Stimulated activated CD4-positive, alpha-beta T cell treated with anti-CD3 and anti-CD28 coated beads, Interleukin-15, amount 100 ng/mL, for 24 hours (primary cell): ENCODE measurements around the gene NUCKS1.

ENCODE experiments used
- DNase-seq: peaks from one replicate; pipeline ENCODE4 v3.0.0-alpha.2; 2020

Gene NUCKS1

GRCh38 chr1:205750138-205751035, at the start of gene NUCKS1:
TSS of gene NUCKS1 (minus strand) at chr1:205750182. CDS start at chr1:205749973, 209 bp downstream.
- peak; percentile 98 for DNase-seq

- DNase-seq, result no peak
Measured at GRCh38 chr1:205798577-205798976, 48.6 kb upstream of the NUCKS1 start.

- no peak for DNase-seq
Measured at GRCh38 chr1:205797168-205797567, 47.2 kb upstream of the NUCKS1 start.

GRCh38 chr1:205794011-205794730, 44.2 kb upstream of the NUCKS1 start:
- DNase-seq, result no peak

GRCh38 chr1:205792961-205793673, 43.1 kb upstream of the NUCKS1 start:
- no peak for DNase-seq

- DNase-seq, result no peak
Measured at GRCh38 chr1:205792481-205792881, 42.5 kb upstream of the NUCKS1 start.

- DNase-seq, result peak; percentile 68
Measured at GRCh38 chr1:205791568-205792180, 41.7 kb upstream of the NUCKS1 start.

- DNase-seq, result no peak
Measured at GRCh38 chr1:205787287-205787916, 37.4 kb upstream of the NUCKS1 start.

GRCh38 chr1:205786601-205787000, 36.6 kb upstream of the NUCKS1 start:
- no peak for DNase-seq

- DNase-seq, result no peak
Measured at GRCh38 chr1:205785446-205785845, 35.5 kb upstream of the NUCKS1 start.

GRCh38 chr1:205783904-205784303, 33.9 kb upstream of the NUCKS1 start:
- no peak for DNase-seq

- no peak for DNase-seq
Measured at GRCh38 chr1:205783433-205783795, 33.4 kb upstream of the NUCKS1 start.

- DNase-seq, result no peak
Measured at GRCh38 chr1:205782627-205783432, 32.8 kb upstream of the NUCKS1 start.

GRCh38 chr1:205780335-205780734, 30.4 kb upstream of the NUCKS1 start:
- no peak for DNase-seq

- no peak for DNase-seq
Measured at GRCh38 chr1:205777994-205778393, 28.0 kb upstream of the NUCKS1 start.

- DNase-seq, result no peak
Measured at GRCh38 chr1:205775717-205776056, 25.7 kb upstream of the NUCKS1 start.

GRCh38 chr1:205775015-205775716, 25.2 kb upstream of the NUCKS1 start, which contains the start of gene RAB29:
TSS of gene RAB29 (minus strand) at chr1:205775482. CDS start at chr1:205774956, 526 bp downstream.
- peak; percentile 89 for DNase-seq

GRCh38 chr1:205774198-205775014, 24.4 kb upstream of the NUCKS1 start:
- peak; percentile 54 for DNase-seq

GRCh38 chr1:205772607-205773032, 22.6 kb upstream of the NUCKS1 start:
- no peak for DNase-seq

GRCh38 chr1:205770618-205771017, 20.6 kb upstream of the NUCKS1 start:
- no peak for DNase-seq
